H1 (cell line): Measurements from ENCODE around the gene RNF208. TPM values are rescaled to one million over a fixed set of nuclear protein-coding genes. Genes with fewer than 3 reads are reported as not detected.

ENCODE experiments used
- FOSL1 ChIP-seq: IDR thresholded peaks from 2 replicates; pipeline ENCODE4 v1.6.1; 2011; ENCODE audit warnings: mild to moderate bottlenecking, low read depth, low read length, moderate library complexity; ENCODE audit not compliant: insufficient read depth
- POU5F1 ChIP-seq: IDR thresholded peaks from 2 replicates; pipeline ENCODE4 v1.6.1; 2011; ENCODE audit warnings: low read depth, mild to moderate bottlenecking, low read length, moderate library complexity
- polyA plus RNA-seq, 7 experiments: library from polyadenylated mRNA; depleted of rRNA in 3 of 7; stranded (reverse) in 5 of 7; unstranded in 2 of 7; fragments of >200 nt in 5 of 7; fragments of 200-250 nt in 2 of 7; gene quantifications; 1 replicate in 5 of 7; 2 replicates in 1 of 7; 4 replicates in 1 of 7; pipeline versions ENCODE4 v1.2.1 to v1.2.3, GENCODE V29; 2011 to 2013; ENCODE audit warnings: missing spikeins in 2 of 7, mixed read lengths in 2 of 7
- total RNA-seq: library from RNA; stranded (reverse); fragmentation: NEBNext Ultra II Directional; extraction: Animal tissue kit (Norgen Biotek cat#: 25700); gene quantifications from 2 replicates; pipeline ENCODE4 v1.2.1, GENCODE V29; 2021
- TF ChIP-seq, protein P1 (sequence below), 3 experiments: IDR thresholded peaks; 1 replicate in 2 of 3; 2 replicates in 1 of 3; pipeline versions ENCODE4 v1.5.1 to v1.6.1; 2011; ENCODE audit warnings: low read length in 3 of 3, mild to moderate bottlenecking in 3 of 3, inconsistent platforms in 2 of 3, low read depth in 1 of 3, moderate library complexity in 1 of 3; ENCODE audit not compliant: insufficient read depth in 1 of 3; ENCODE audit errors: control extremely low read depth in 1 of 3

Gene RNF208
- total and polyA plus RNA-seq, 2 of the 8 experiments (the other 6 are each of a cell fraction or from before 2014, with no cell fraction given): 2.7 to 7.7 TPM

DNA sequence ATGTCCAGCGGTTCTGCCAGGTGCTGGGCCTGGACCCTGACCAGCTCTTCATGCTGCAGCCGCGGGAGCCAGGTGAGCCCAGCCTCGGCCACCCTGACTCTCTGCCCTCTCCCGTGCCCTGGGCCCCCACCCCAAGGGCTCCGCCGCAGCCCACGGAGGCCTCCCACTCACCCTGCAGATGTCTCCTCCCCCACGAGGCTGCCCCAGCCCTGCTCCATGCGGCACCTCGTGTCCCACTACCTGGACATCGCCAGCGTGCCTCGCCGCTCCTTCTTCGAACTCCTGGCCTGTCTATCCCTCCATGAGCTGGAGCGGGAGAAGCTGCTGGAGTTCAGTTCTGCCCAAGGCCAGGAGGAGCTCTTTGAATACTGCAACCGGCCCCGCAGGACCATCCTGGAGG is 7.4 kb downstream of the RNF208 start (continued):
- TF ChIP-seq, protein P1, sequence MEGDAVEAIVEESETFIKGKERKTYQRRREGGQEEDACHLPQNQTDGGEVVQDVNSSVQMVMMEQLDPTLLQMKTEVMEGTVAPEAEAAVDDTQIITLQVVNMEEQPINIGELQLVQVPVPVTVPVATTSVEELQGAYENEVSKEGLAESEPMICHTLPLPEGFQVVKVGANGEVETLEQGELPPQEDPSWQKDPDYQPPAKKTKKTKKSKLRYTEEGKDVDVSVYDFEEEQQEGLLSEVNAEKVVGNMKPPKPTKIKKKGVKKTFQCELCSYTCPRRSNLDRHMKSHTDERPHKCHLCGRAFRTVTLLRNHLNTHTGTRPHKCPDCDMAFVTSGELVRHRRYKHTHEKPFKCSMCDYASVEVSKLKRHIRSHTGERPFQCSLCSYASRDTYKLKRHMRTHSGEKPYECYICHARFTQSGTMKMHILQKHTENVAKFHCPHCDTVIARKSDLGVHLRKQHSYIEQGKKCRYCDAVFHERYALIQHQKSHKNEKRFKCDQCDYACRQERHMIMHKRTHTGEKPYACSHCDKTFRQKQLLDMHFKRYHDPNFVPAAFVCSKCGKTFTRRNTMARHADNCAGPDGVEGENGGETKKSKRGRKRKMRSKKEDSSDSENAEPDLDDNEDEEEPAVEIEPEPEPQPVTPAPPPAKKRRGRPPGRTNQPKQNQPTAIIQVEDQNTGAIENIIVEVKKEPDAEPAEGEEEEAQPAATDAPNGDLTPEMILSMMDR (IDR thresholded peaks at IDR 0.05; ENCODE audit: control extremely low read depth in 1 of 3, insufficient read depth in 1 of 3, low read depth in 1 of 3, low read length in 3 of 3): no peak
- TF ChIP-seq POU5F1: no peak
- TF ChIP-seq FOSL1: no peak
